Left ventricle myocardium inferior (tissue), 1 donor: ENCODE measurements around the gene TSC22D2. TPM values are rescaled to one million over a fixed set of nuclear protein-coding genes. Genes with fewer than 3 reads are reported as not detected.

ENCODE experiments used
- DNase-seq: peaks from one replicate; pipeline ENCODE4 v3.0.0-alpha.2; 2020
- H3K27ac ChIP-seq: fragments of 200-600 bp; replicated peaks from 2 replicates; pipeline ENCODE4 v1.8.0; 2021
- H3K27me3 ChIP-seq: fragments of 200-600 bp; 2 replicates; pipeline ENCODE4 v1.8.0; 2021; ENCODE audit warnings: low read depth
- H3K36me3 ChIP-seq: fragments of 200-600 bp; 2 replicates; pipeline ENCODE4 v1.8.0; 2021
- H3K4me1 ChIP-seq: fragments of 200-600 bp; 2 replicates; pipeline ENCODE4 v1.8.0; 2021
- H3K4me3 ChIP-seq: fragments of 200-600 bp; 2 replicates; pipeline ENCODE4 v1.8.0; 2021; ENCODE audit warnings: mild to moderate bottlenecking, moderate library complexity
- H3K9me3 ChIP-seq: fragments of 200-600 bp; replicated peaks from 2 replicates; pipeline ENCODE4 v1.8.0; 2021
- CTCF ChIP-seq: fragments of 200-600 bp; IDR thresholded peaks from 2 replicates; pipeline ENCODE4 v1.8.0; 2021; ENCODE audit warnings: antibody characterized with exemption, mild to moderate bottlenecking, borderline replicate concordance
- intact Hi-C: fragments of 100-400 bp; cut with micrococcal nuclease; formaldehyde crosslinking; loops from one replicate; pipeline ENCODE4 v1.11.0; 2022
- total RNA-seq: library from RNA; stranded (reverse); fragmentation: NEBNext Ultra II Directional; extraction: Animal tissue kit (Norgen Biotek cat#: 25700); gene quantifications from one replicate; pipeline ENCODE4 v1.2.1, GENCODE V29; 2021
- donor health status: DM: no; HTN: yes; CAD: no; lungs with severe emphysema.

The TSC22D2 gene
- total RNA-seq, 1 donor from 2014 or later = 21.9 TPM

- H3K4me1 ChIP-seq = peaks cover 15% of the 10 kb centered on the region
- peaks cover 3% of the 10 kb centered on the region for H3K9me3 ChIP-seq
- H3K4me3 ChIP-seq = no peak overlapping the region
- DNase-seq = no peak
- H3K36me3 ChIP-seq = no peaks in the 10 kb centered on the region
- no peak for TF ChIP-seq CTCF
- intact Hi-C loops = no loop called here
- no peak overlapping the region for H3K27ac ChIP-seq
- H3K27me3 ChIP-seq = no peaks in the 10 kb centered on the region
Measured at GRCh38 chr3:150377601-150378300, 30.3 kb upstream of the TSC22D2 start.

DNA sequence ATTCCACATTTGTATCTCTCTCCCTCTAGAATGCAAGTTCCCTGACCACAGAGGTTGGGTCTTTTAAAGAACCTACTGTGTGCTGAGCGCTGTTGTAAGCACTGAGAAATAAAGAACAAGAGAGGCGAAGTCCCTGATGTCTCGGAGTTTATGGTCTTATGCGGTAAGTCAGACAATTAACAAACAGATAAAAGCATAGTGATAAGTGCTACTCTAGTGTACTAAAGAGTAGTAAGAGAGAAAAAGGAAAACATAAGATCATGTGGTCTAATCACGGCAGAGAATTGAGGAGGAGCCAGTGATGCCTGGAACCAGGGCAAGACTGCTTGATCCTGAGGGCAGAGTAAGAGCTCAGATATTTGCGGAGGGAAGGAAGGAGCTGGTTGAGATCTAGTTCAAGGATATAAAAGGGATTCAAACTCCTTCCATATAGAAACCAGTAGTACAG is 29.8 kb upstream of the TSC22D2 start:
- H3K36me3 ChIP-seq = no peaks in the 10 kb centered on the region
- intact Hi-C loops = no loop called here
- peaks cover 13% of the 10 kb centered on the region for H3K4me1 ChIP-seq
- no peak for TF ChIP-seq CTCF
- DNase-seq = no peak
- H3K4me3 ChIP-seq = no peak overlapping the region
- H3K27me3 ChIP-seq = no peaks in the 10 kb centered on the region
- H3K9me3 ChIP-seq = no peaks in the 10 kb centered on the region
- no peak overlapping the region for H3K27ac ChIP-seq

DNA sequence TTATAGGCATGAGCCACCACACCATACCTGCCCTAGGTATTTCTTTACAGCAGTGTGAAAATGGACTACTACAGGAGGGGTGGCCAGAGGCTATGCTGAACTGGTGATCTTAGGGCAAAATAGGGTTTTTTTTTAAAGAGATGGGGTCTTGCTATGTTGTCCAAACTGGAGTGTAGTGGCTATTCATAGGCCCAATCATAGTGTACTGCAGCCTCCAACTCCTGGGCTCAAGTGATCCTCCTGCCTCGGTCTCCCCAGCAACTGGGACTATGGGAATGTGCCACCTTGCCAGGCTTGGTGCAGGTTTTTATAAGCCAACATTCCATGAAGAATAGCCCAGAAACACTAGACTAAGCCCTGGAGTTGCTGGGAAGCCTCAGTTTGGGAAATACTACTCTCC is 28.6 kb upstream of the TSC22D2 start:
- Histone ChIP-seq H3K4me3 (no peak overlapping the region), H3K9me3 (no peaks in the 10 kb centered on the region), H3K36me3 (no peaks in the 10 kb centered on the region), H3K27me3 (no peaks in the 10 kb centered on the region), H3K27ac (no peak overlapping the region), H3K4me1 (peaks cover 13% of the 10 kb centered on the region)
- intact Hi-C loops = no loop called here
- TF ChIP-seq CTCF = no peak
- DNase-seq = no peak

DNA sequence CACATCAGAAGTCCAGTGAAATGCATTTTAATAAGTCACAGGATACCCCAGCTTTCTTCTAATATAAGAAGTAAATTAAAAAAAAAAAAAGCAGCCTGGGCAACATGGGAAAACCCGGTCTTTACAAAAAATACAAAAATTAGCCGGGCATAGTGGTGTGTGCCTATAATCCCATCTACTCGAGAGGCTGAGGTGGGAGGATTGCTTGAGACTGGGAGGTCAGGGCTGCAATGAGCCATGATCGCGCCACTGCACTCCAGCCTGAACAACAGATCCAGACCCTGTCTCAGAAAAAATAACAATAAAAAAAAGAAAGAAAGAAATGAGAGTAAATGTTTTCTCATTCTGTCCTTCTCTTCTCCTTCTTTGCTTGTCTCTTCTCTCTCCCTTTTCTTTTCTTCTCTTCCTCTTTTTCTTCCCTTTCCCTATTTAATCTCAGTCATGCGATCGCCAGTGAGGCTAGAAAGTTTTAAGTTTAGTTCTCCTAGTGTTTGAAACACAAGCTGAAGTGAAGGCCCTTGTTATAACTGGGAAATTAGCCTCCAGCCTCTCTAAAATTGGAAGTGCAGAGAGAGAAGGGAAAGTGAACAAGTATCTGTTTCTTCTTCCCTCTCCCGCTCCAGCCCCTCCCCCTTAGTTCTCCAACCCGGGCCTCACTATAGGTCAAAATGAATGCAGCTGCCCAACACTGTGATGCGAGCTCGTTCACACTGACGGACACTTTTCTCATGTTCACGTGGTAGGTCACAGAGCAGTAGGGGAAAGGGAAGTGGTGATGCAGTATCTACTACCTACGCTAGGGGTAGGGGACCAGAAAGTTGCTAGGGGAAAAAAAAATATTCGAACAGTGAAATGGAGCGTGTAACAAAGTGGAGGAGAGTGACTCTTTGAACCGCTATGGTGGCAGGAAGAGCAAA is 23.5 kb upstream of the TSC22D2 start:
- DNase-seq = no peak
- Histone ChIP-seq H3K4me3 (no peak overlapping the region), H3K9me3 (no peaks in the 10 kb centered on the region), H3K27ac (no peak overlapping the region), H3K27me3 (no peaks in the 10 kb centered on the region), H3K36me3 (no peaks in the 10 kb centered on the region), H3K4me1 (peaks cover 19% of the 10 kb centered on the region)
- intact Hi-C loops = no loop called here
- TF ChIP-seq CTCF = no peak

- H3K36me3 ChIP-seq = no peaks in the 10 kb centered on the region
- H3K27ac ChIP-seq = no peak overlapping the region
- no peak overlapping the region for H3K4me3 ChIP-seq
- TF ChIP-seq CTCF = no peak
- DNase-seq = no peak
- H3K27me3 ChIP-seq = no peaks in the 10 kb centered on the region
- no peaks in the 10 kb centered on the region for H3K9me3 ChIP-seq
- intact Hi-C loops = no loop called here
- H3K4me1 ChIP-seq = peaks cover 22% of the 10 kb centered on the region
Measured at GRCh38 chr3:150385296-150386242, 22.5 kb upstream of the TSC22D2 start.
